C4-2B (cell line): ENCODE results near the gene CCDC8.
"Not testable (repeated sequence)": the region's sequence is repeated elsewhere in the genome, so short reads cannot be mapped to it uniquely, and the experiment has no call there.

Source experiments
- H3K27ac ChIP-seq: fragments of 450-650 bp; 2 replicates; pipeline ENCODE4 v1.5.1; 2017
- CTCF ChIP-seq: fragments of 450-650 bp; conservative IDR thresholded peaks from 2 replicates; pipeline ENCODE4 v1.5.1; 2017; ENCODE audit warnings: mild to moderate bottlenecking
- ZFX ChIP-seq: fragments of 450-650 bp; IDR thresholded peaks from 2 replicates; pipeline ENCODE4 v1.6.1; 2017

The CCDC8 gene

GRCh38 chr19:46383171-46383815, 30.1 kb downstream of the CCDC8 start:
- H3K27ac ChIP-seq, result no peak overlapping the region

GRCh38 chr19:46381756-46382345, 31.5 kb downstream of the CCDC8 start:
- no peak for TF ChIP-seq CTCF
- TF ChIP-seq ZFX, result no peak
- no peak overlapping the region for H3K27ac ChIP-seq

More at GRCh38 chr19:46383171-46383815, 30.1 kb downstream of the CCDC8 start:
- TF ChIP-seq CTCF (no peak), ZFX (no peak)

GRCh38 chr19:46381346-46381745, 32.0 kb downstream of the CCDC8 start:
- TF ChIP-seq ZFX (no peak), CTCF (no peak)

GRCh38 chr19:46380690-46381089, 32.7 kb downstream of the CCDC8 start:
- TF ChIP-seq ZFX, result no peak
- no peak for TF ChIP-seq CTCF
- H3K27ac ChIP-seq, result no peak overlapping the region

More at GRCh38 chr19:46381346-46381745, 32.0 kb downstream of the CCDC8 start:
- H3K27ac ChIP-seq, result no peak overlapping the region

DNA sequence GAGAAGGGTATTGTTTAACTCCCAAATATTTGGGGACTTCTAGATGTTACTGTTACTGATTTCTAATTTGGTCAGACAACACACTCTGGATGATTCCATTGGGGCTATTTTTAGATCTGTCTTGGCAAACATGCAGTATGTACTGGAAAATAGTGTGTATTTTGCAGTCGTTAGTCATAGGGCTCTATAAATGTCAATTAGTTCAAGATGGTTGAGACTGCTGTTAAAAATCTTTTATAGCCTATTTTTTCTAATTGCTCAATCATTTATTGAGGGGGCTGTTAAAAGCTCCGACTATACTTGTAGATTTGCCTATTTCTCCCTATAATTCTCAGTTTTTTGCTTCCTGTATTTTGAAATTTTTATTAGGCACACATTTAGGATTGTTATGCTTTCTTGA, 35.1 kb downstream of the CCDC8 start:
- no peak for TF ChIP-seq CTCF
- TF ChIP-seq ZFX, result no peak
- no peak overlapping the region for H3K27ac ChIP-seq

DNA sequence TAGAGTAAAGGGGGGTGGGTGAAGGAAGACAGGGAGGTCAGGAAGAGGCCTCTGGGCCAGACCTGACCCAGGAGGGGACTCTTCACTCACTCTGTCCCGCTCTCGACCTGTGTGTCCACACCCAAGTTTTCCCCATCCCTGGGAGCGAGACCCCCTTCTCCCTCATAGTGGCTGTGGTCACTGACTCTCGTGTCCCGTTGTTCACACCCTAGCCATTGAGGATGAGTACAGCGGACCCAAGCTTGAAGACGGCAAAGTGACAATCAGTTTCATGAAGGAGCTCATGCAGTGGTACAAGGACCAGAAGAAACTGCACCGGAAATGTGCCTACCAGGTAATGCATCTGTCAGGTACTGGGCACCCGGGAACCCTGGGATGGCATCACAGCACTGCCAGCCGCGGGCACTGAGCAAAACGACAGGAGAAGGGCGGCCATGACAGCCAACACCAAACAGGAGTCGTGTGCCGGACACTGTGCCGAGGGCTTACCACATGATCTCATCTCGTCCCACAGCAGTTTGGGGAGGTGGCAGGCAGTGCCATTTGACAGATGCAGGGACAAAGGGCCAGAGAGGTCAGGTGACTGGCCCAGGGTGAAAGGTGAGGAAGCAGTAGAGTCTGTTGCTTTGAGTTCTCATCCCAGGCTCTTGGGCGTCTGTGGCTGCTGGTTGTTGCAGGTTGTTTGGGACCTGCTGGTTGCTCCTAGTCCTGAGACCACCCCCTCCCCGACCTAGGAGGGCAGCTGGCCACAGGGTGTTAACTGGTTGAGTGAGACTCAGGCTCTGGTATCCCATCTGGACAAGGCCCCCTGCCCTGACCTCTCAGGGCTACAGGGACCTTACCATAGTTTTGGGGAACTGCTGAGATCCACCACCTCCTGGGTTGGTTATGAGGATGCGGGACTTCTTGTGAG, 36.9 kb downstream of the CCDC8 start:
- TF ChIP-seq CTCF (no peak), ZFX (no peak)
- no peak overlapping the region for H3K27ac ChIP-seq

DNA sequence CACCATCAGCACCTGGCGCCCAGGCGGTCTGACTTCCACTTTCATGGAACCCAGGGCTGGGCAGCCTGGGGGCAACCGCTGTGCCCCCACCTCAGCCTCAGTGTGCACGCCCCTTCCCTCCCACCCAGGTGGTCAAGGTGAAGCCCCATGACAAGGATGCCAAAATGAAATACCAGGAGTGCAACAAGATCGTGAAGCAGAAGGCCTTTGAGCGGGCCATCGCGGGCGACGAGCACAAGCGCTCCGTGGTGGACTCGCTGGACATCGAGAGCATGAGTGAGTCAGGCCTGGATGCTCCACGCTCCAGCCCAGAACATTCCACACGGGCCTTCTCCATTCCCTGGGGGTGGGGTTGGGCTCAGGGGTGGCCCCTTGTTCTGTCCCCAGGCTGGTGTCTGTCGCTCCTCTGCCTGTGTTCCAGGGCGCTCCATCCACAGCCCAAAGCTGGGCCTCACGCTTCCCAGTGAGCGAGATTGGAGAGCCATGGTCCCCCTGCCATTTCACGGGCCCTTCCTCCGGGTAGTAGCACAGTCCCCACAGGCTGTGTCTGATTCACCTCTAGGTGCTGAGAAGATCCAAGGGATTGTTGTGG, 37.8 kb downstream of the CCDC8 start:
- not testable (repeated sequence) for H3K27ac ChIP-seq
